ENCODE data around the gene VNN1.

DNA sequence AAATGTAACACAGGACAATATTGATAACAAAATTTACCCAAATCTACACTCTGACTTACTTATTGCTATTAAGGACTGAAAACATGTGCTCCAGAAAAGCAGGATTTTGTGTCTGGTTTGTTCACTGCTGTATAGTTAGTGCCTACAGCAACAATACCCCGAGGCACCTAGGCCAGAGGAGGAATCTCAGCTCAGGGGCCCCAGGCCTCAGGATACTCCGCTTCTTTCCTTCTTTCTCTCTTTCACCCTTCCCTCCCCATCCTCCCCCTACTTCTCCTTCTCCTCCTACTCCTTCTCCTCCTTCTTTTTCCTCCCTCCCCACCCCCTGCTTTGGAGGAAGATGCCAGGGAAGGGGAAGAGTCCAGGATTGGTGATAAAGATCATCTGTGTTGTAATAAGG lies 44.8 kb upstream of the VNN1 start:
- TF ChIP-seq POLR2A (IDR thresholded peaks at IDR 0.05) = no peak
- no peak for TF ChIP-seq CTCF (IDR thresholded peaks at IDR 0.05)

Measured in testis (tissue), 2 donors.